Measurements from ENCODE around the gene ORMDL3.

Gene ORMDL3

DNA sequence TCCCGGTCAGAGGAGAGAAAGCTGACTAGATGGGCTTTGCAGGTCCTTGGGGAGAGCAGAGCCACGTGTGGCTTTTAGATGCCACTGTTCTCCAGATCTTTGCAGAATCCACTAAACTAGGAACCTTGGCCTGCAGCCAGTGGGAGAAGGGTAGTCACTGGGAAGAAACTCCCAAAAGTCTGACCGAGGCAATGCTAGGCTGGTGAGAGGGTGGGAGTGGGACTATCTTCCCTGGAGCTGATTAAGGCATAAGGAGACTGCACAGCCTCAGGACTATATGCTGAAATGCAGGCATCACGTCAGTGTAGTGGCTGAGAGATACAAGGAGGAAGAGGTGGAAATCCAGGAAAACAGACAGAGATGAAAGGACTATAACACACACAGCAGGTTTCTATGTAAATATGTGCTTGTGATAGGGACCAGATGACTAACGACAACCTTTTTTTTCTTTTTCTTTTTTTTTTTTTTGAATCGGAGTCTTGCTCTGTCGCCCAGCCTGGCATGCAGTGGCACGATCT, 33.2 kb upstream of the ORMDL3 start:
- DNase-seq (ENCODE audit: low read depth): no peak
- TF ChIP-seq, protein P1, sequence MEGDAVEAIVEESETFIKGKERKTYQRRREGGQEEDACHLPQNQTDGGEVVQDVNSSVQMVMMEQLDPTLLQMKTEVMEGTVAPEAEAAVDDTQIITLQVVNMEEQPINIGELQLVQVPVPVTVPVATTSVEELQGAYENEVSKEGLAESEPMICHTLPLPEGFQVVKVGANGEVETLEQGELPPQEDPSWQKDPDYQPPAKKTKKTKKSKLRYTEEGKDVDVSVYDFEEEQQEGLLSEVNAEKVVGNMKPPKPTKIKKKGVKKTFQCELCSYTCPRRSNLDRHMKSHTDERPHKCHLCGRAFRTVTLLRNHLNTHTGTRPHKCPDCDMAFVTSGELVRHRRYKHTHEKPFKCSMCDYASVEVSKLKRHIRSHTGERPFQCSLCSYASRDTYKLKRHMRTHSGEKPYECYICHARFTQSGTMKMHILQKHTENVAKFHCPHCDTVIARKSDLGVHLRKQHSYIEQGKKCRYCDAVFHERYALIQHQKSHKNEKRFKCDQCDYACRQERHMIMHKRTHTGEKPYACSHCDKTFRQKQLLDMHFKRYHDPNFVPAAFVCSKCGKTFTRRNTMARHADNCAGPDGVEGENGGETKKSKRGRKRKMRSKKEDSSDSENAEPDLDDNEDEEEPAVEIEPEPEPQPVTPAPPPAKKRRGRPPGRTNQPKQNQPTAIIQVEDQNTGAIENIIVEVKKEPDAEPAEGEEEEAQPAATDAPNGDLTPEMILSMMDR (conservative IDR thresholded peaks at IDR 0.05; ENCODE audit: low read length): no peak
- no peak overlapping the region for H3K4me3 ChIP-seq (ENCODE audit: low read length)

DNA sequence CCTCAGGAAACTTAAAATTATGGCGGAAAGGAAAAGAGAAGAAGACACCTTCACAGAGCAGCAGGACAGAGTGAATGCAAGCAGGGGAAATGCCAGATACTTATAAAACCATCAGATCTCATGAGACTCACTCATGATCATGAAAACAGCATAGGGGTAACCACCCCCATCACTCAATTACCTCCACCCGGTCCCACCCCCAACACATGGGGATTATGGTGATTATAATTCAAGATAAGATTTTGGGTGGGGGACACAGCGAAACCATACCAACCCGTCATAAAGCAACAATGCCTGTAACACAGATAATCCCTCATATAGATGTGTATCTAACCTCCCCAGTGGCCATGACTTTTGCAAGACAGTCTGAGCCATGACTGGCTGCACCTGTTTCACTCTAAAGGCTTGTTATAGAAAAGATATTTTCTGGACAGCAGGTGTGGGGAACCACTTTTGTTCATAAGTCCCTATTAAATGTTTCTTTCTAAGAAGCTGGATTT, 28.4 kb upstream of the ORMDL3 start:
- TF ChIP-seq, protein P1 (conservative IDR thresholded peaks at IDR 0.05; ENCODE audit: low read length): no peak
- DNase-seq (ENCODE audit: low read depth): no peak

DNA sequence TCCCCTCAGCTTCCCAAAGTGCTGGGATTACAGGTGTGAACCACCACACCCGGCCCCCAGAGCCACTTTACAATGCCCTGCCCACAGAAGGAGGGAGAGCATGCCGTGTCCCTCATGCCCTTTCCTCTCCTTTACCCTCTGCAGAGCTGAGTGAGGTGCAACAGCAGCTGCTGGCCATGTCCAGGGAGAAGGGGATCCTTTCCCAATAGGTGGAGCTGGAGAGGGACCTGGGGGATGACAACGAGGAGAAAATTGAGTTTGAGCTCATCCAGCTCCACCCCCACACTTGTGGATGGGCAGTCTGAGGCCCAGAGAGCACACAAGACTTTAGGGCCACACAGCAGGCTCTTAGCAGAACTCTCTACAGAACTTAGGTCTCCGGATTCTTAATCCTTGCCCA, 27.5 kb upstream of the ORMDL3 start:
- DNase-seq (ENCODE audit: low read depth): no peak
- TF ChIP-seq, protein P1 (conservative IDR thresholded peaks at IDR 0.05; ENCODE audit: low read length): no peak
- no peak overlapping the region for H3K4me3 ChIP-seq (ENCODE audit: low read length)

More for the DNA sequence above, 28.4 kb upstream of the ORMDL3 start:
- no peak overlapping the region for H3K4me3 ChIP-seq (ENCODE audit: low read length)

DNA sequence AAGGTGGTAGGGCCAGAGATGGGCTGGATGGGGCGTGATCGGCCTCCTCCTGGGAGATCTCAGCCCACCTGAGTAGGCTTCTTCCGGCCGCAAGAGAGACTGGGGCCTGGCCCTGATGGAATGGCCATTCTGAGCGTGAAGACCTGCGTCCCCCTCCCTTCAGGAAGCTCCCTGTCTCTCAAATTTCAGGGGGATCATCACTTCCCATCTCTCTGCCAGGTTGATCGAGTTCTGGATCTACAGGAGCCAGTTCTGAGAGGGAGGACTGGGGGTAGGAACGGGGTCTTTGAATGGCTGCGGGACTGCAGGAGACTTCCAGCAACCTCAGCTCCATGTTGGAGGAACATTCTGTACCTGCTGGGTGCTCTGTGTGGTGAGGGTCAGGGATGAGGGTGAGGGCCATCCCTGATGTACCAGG, 26.1 kb upstream of the ORMDL3 start:
- H3K4me3 ChIP-seq (ENCODE audit: low read length): peak overlapping the region; percentile 53
- DNase-seq (ENCODE audit: low read depth): no peak
- TF ChIP-seq, protein P1 (conservative IDR thresholded peaks at IDR 0.05; ENCODE audit: low read length): no peak

DNA sequence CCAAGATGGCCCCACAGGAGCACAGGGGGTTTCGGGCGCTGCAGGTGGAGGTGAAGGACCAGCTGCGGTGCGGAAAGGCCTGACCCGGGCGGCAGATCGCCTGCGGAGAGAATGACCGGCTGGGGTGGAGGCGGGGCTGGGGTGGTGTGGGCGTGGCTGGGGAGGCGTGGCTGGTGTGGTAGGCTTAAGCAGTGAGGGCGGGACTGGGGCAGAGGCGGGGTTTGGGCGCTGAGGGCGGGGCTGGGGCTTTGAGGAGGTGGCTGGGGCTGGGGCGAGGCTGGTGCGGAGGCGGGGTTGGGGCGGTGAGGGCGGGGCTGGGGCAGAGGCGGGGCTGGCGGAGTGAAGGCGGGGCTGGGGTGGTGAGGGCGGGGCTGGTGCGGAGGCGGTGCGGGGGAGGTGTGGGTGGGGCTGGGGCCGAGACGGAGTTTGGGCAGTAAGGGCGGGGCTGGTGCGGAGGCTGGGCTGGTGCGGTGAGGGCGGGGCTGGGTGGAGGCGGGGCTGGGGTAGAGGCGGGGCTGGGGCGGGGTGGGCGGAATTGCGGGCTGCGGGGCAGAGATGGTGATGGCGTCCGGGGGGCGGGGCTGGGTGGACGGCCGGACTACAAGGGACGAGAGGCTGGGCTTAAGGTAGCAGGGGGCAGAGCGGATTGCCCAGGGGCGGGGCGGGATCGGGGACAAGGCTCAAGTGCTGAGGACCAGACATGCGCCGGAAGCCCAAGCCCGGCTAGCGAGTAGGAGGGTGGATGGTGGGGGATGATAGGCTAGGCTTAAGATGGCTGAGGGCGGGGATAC, 25.5 kb upstream of the ORMDL3 start:
- DNase-seq (ENCODE audit: low read depth): peak; percentile 95
- H3K4me3 ChIP-seq (ENCODE audit: low read length): peak overlapping the region; percentile 60
- TF ChIP-seq, protein P1 (conservative IDR thresholded peaks at IDR 0.05; ENCODE audit: low read length): no peak

DNA sequence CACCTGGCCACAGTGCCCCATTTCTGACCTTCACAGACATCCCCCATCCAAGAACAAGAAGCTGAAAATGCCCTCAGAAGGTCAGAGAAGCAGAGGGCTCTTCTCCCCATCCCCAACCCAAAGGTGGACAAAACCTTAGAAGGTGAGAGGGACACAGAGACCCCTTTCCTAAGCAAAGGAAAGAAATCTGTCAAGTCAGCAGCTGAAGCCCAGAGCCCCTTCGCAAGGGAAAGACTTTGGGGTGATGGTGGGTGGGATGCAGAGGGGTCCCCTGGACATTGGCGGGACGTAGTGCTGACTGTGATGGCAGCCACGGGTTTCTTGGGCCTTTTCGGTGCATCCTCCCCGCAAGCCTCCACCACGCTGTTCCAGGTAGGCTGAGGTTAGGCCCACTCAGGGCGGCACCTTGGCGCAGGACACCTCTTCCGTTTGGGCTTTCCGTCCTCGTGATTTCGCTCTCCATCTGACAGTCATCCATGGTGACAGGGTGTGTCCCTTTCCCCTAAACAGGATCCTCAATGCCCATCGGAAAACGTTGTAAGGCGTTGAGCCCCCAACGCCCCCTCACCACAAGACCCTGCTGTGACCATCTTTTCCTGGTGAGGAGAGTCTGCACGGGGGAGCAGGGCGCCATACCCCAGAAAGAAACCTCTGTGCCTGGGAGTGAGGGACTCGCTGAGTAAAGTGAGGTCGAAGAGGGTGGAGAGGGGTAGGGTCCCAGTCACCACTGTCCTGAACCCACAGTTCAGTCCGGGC, 24.7 kb upstream of the ORMDL3 start:
- DNase-seq (ENCODE audit: low read depth): no peak
- peak overlapping the region; percentile 60 for H3K4me3 ChIP-seq (ENCODE audit: low read length)
- TF ChIP-seq, protein P1 (conservative IDR thresholded peaks at IDR 0.05; ENCODE audit: low read length): no peak

Data from AG10803 (cell line).